Measurements from ENCODE around the gene PPFIBP1. TPM values are rescaled to one million over a fixed set of nuclear protein-coding genes. Genes with fewer than 3 reads are reported as not detected.
"Not testable (repeated sequence)": the region's sequence is repeated elsewhere in the genome, so short reads cannot be mapped to it uniquely, and the experiment has no call there.

Gene PPFIBP1
- polyA plus RNA-seq, 1 of the 3 experiments (the other 2 are of a cell fraction): 55.0 TPM

DNA sequence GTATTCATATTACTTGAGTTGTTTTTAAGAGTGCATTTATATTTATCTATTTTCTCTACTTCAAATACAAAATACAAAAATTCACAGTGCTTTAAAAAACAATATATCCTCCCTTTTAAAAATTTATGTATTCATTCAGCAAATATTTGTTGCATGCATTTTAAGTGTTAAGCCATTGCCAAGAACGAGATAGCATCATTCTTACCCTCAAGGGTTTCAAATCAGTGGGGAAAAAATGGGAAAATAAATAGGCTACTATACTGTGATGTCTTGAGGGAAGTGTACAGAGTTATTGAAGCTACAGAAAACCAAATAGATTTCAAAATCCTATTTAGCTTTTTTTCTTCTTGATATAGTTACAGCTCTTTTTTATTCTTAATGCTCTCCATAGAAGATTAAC lies 209.8 kb downstream of the PPFIBP1 start:
- DNase-seq: no peak
- no peak overlapping the region for H3K4me3 ChIP-seq (ENCODE audit: low read depth in 2 of 2, low read length in 1 of 2)
- ChIA-PET POLR2A (no interaction called here), CTCF (interaction anchor here (0.6 to 10.9 kb wide), 28 partner anchors 8 to 1139 kb away, joined by 3 to 92 read pairs (median 3); no protein-coding TSS in a partner anchor)
- H3K27me3 ChIP-seq (ENCODE audit: insufficient read depth): no peaks in the 10 kb centered on the region
- no peaks in the 10 kb centered on the region for H3K9me3 ChIP-seq
- H3F3A ChIP-seq (replicated peaks; ENCODE audit: insufficient read depth): peaks cover 5% of the 10 kb centered on the region
- TF ChIP-seq GABPA (IDR thresholded peaks at IDR 0.05; ENCODE audit: low read depth) (no peak), RCOR1 (IDR thresholded peaks at IDR 0.05; ENCODE audit: low read length) (no peak), EZH2phosphoT487 (IDR thresholded peaks at IDR 0.05; ENCODE audit: borderline replicate concordance, low read depth) (no peak), SMC3 (IDR thresholded peaks at IDR 0.05; ENCODE audit: low read depth, low read length) (no peak), MEF2A (IDR thresholded peaks at IDR 0.05; ENCODE audit: borderline replicate concordance, low read depth) (no peak), TEAD4 (IDR thresholded peaks at IDR 0.05; ENCODE audit: borderline replicate concordance, insufficient read depth) (no peak), EP300 (IDR thresholded peaks at IDR 0.05; ENCODE audit: borderline replicate concordance in 1 of 2, low read depth in 1 of 2, low read length in 1 of 2) (no peak), FOSL2 (IDR thresholded peaks at IDR 0.05; ENCODE audit: borderline replicate concordance, low read depth) (no peak), CTCF (IDR thresholded peaks at IDR 0.05) (no peak), TAF1 (IDR thresholded peaks at IDR 0.05; ENCODE audit: borderline replicate concordance, low read depth, low read length) (no peak), CHD2 (IDR thresholded peaks at IDR 0.05; ENCODE audit: low read length, partially characterized antibody) (no peak), YY1 (IDR thresholded peaks at IDR 0.05; ENCODE audit: low read depth) (no peak), NFIC (IDR thresholded peaks at IDR 0.05; ENCODE audit: borderline replicate concordance) (no peak)
- WGBS (ENCODE audit: low lambda C conversion rate): 98% methylated on average over 1 of the region's 1 CpG
- H3K36me3 ChIP-seq (replicated peaks in 1 of 2; ENCODE audit: control insufficient read depth in 1 of 2, insufficient read depth in 2 of 2, low read length in 1 of 2): peaks cover 52 to 64% of the 10 kb centered on the region in 2 experiments
- H3K27ac ChIP-seq (ENCODE audit: low read depth in 2 of 2, low read length in 1 of 2): no peak overlapping the region
- no peak overlapping the region for H3K9ac ChIP-seq
- no peak overlapping the region for H2AFZ ChIP-seq (ENCODE audit: low read depth)
- H4K20me1 ChIP-seq (ENCODE audit: insufficient read depth): no peaks in the 10 kb centered on the region
- peaks cover 11% of the 10 kb centered on the region; the same call in 1 of the 2 replicates for H3K79me2 ChIP-seq (ENCODE audit: insufficient read depth)
- H3K9me2 ChIP-seq: no peaks in the 10 kb centered on the region
- no peak overlapping the region for H3K4me2 ChIP-seq
- H3K4me1 ChIP-seq (ENCODE audit: control insufficient read depth in 1 of 2, insufficient read depth in 2 of 2, low read depth in 1 of 2, low read length in 1 of 2): peaks cover 0 to 7% of the 10 kb centered on the region in 2 experiments; a peak in 2 of 4 replicates

- H3K9ac ChIP-seq; H2AFZ ChIP-seq (ENCODE audit: low read depth); DNase-seq; H3K9me3 ChIP-seq; H3K27me3 ChIP-seq (ENCODE audit: insufficient read depth); H3K4me3 ChIP-seq (ENCODE audit: low read depth in 2 of 2, low read length in 1 of 2); H3K4me1 ChIP-seq (ENCODE audit: control insufficient read depth in 1 of 2, insufficient read depth in 2 of 2, low read depth in 1 of 2, low read length in 1 of 2); POLR2A ChIA-PET; H4K20me1 ChIP-seq (ENCODE audit: insufficient read depth); H3K9me2 ChIP-seq; H3K4me2 ChIP-seq; H3F3A ChIP-seq (replicated peaks; ENCODE audit: insufficient read depth): not testable (repeated sequence)
- Histone ChIP-seq H3K79me2 (ENCODE audit: insufficient read depth) (peaks cover 11% of the 10 kb centered on the region; the same call in 1 of the 2 replicates), H3K36me3 (replicated peaks in 1 of 2; ENCODE audit: control insufficient read depth in 1 of 2, insufficient read depth in 2 of 2, low read length in 1 of 2) (peaks cover 51 to 69% of the 10 kb centered on the region in 2 experiments), H3K27ac (ENCODE audit: low read depth in 2 of 2, low read length in 1 of 2) (peak overlapping the region in 1 of 2 experiments; percentile 64; a peak in 1 of 4 replicates)
- 91% methylated on average over 9 of the region's 9 CpGs for WGBS (ENCODE audit: low lambda C conversion rate)
- CTCF ChIA-PET: interaction anchor here (0.8 to 10.9 kb wide), 11 partner anchors 17 to 1138 kb away, joined by 3 to 92 read pairs (median 3); no protein-coding TSS in a partner anchor
Observed at GRCh38 chr12:27734321-27734720, 210.3 kb downstream of the PPFIBP1 start.

Measured in SK-N-SH (cell line).